HEK293T (cell line): ENCODE results near the gene KRTAP5-7.

Source experiments
- CTCF ChIA-PET: fragments of 350-600 bp; formaldehyde crosslinking; extraction: SDS; loops from one replicate; lab custom pipeline; 2021; ENCODE audit warnings: antibody characterized with exemption, inconsistent platforms; lab: Yijun Ruan, JAX
- POLR2A ChIA-PET: fragments of 350-600 bp; formaldehyde crosslinking; extraction: SDS; loops from one replicate; lab custom pipeline; 2020; ENCODE audit warnings: antibody characterized with exemption, inconsistent platforms; lab: Yijun Ruan, JAX
- DNase-seq: peaks from one replicate; pipeline ENCODE4 v3.0.0; 2012; ENCODE audit warnings: mixed read lengths; ENCODE audit errors: extremely low spot score
- ARNT ChIP-seq: fragments of 450-650 bp; IDR thresholded peaks from 2 replicates; pipeline ENCODE4 v1.6.1; 2017; ENCODE audit warnings: mild to moderate bottlenecking
- BHLHE40 ChIP-seq: fragments of 450-650 bp; IDR thresholded peaks from 2 replicates; pipeline ENCODE4 v1.6.1; 2016; ENCODE audit warnings: mild to moderate bottlenecking, moderate library complexity, borderline replicate concordance
- CTBP1 ChIP-seq: fragments of 450-650 bp; IDR thresholded peaks from 2 replicates; pipeline ENCODE4 v1.6.1; 2016; ENCODE audit warnings: borderline replicate concordance
- ELF4 ChIP-seq: fragments of 450-650 bp; IDR thresholded peaks from 2 replicates; pipeline ENCODE4 v1.6.1; 2017; ENCODE audit warnings: antibody characterized with exemption
- FOXA1 ChIP-seq: fragments of 450-650 bp; IDR thresholded peaks from 2 replicates; pipeline ENCODE4 v1.6.1; 2016; ENCODE audit warnings: mild to moderate bottlenecking
- FOXK2 ChIP-seq: fragments of 450-650 bp; IDR thresholded peaks from 2 replicates; pipeline ENCODE4 v1.6.1; 2016; ENCODE audit warnings: mild to moderate bottlenecking
- FOXM1 ChIP-seq: fragments of 450-650 bp; IDR thresholded peaks from 2 replicates; pipeline ENCODE4 v1.6.1; 2017; ENCODE audit warnings: mild to moderate bottlenecking, borderline replicate concordance
- HDGF ChIP-seq: fragments of 450-650 bp; IDR thresholded peaks from 2 replicates; pipeline ENCODE4 v1.6.1; 2017; ENCODE audit warnings: antibody characterized with exemption, borderline replicate concordance
- L3MBTL2 ChIP-seq: fragments of 450-650 bp; conservative IDR thresholded peaks from 2 replicates; pipeline ENCODE4 v1.6.1; 2016; ENCODE audit warnings: mild to moderate bottlenecking
- LEF1 ChIP-seq: fragments of 450-650 bp; IDR thresholded peaks from 2 replicates; pipeline ENCODE4 v1.6.1; 2017; ENCODE audit warnings: mild to moderate bottlenecking, borderline replicate concordance
- NFRKB ChIP-seq: fragments of 450-650 bp; IDR thresholded peaks from 2 replicates; pipeline ENCODE4 v1.6.1; 2016; ENCODE audit warnings: mild to moderate bottlenecking, moderate library complexity
- PKNOX1 ChIP-seq: fragments of 450-650 bp; IDR thresholded peaks from 2 replicates; pipeline ENCODE4 v1.6.1; 2016
- SP1 ChIP-seq: fragments of 450-650 bp; IDR thresholded peaks from 2 replicates; pipeline ENCODE4 v1.6.1; 2017
- SUZ12 ChIP-seq: fragments of 450-650 bp; IDR thresholded peaks from 2 replicates; pipeline ENCODE4 v1.6.1; 2016; ENCODE audit warnings: mild to moderate bottlenecking
- TARDBP ChIP-seq: fragments of 450-650 bp; IDR thresholded peaks from 2 replicates; pipeline ENCODE4 v1.6.1; 2016
- ZNF384 ChIP-seq: fragments of 450-650 bp; IDR thresholded peaks from 2 replicates; pipeline ENCODE4 v1.6.1; 2016

Gene KRTAP5-7

DNA sequence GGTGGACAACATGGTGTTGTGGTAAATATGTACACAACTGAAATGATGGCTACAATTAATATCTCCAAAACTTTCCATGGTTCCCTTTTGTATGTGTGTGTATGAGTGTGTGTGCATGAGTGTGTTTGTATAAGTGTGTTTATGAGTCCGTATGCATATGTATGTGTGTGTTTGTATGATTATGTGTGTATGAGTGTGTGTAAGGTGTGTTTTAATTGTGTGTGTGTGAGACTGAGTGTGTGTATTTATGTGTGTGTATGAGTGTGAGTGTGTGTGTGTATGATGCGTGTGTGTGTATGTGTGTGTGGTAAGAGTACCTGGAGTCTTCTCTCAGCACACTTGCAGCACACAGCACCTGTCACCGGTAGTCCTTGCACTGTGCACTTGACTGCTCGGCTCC lies 29.0 kb downstream of the KRTAP5-7 start:
- DNase-seq, result no peak
- TF ChIP-seq FOXA1 (no peak), BHLHE40 (no peak), SUZ12 (no peak), FOXK2 (no peak), FOXM1 (no peak), L3MBTL2 (no peak), HDGF (no peak), PKNOX1 (no peak), ELF4 (no peak), NFRKB (no peak), SP1 (no peak), CTBP1 (no peak), ARNT (no peak), ZNF384 (no peak), LEF1 (no peak), TARDBP (no peak)
- ChIA-PET CTCF (no interaction called here), POLR2A (no interaction called here)

DNA sequence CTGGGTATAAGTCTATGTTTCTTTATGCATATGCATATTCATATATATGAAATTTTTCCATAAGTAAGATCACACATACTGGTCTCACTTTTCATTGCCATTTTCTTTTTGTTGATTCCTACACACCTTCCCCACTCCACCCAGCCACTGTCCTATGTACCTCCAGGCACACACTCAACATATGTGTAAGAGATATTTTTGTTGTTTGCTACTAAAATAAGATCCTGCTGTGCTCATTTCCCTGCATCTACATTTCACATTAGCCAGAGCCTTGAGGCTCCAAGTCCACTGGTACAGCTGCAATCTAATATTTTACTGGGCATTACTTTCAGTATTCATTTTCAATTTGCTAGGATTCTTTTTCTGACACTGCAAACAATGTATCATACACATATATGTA lies 30.2 kb downstream of the KRTAP5-7 start:
- no peak for DNase-seq
- POLR2A ChIA-PET, result no interaction called here
- CTCF ChIA-PET, result no interaction called here
- no peak for TF ChIP-seq PKNOX1
- no peak for TF ChIP-seq ARNT
- TF ChIP-seq SUZ12, result no peak
- TF ChIP-seq L3MBTL2, result no peak
- no peak for TF ChIP-seq SP1
- TF ChIP-seq LEF1, result no peak
- TF ChIP-seq HDGF, result no peak
- TF ChIP-seq FOXA1, result no peak
- TF ChIP-seq CTBP1, result no peak
- TF ChIP-seq FOXM1, result no peak
- no peak for TF ChIP-seq NFRKB
- TF ChIP-seq ELF4, result no peak

- CTCF ChIA-PET, result no interaction called here
Measured at GRCh38 chr11:71558996-71559395, 31.9 kb downstream of the KRTAP5-7 start.

DNA sequence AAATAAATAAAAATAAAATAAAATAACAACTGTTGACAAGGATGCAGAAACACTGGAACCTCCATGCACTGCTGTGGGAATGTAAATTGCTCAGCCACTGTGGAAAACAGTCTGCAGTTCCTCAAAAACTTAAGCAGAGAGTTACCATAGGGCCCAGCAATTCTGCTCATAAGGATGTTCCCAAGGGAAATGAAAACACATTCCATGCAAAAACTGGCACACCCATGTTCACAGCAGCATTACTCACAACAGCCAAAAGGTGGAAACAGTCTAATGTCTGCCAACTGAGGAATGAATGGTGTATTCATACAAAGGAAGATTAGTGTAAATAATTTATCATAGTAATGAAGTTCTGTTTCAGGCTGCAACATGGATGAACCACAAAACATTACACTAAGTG lies 35.1 kb downstream of the KRTAP5-7 start:
- TF ChIP-seq TARDBP (no peak), HDGF (no peak), ZNF384 (no peak), SP1 (no peak), CTBP1 (no peak), ELF4 (no peak), FOXM1 (no peak), LEF1 (no peak), L3MBTL2 (no peak), BHLHE40 (no peak), PKNOX1 (no peak), FOXK2 (no peak), FOXA1 (no peak), ARNT (no peak)
- POLR2A ChIA-PET, result no interaction called here
- DNase-seq, result no peak
- CTCF ChIA-PET, result no interaction called here

More at GRCh38 chr11:71558996-71559395, 31.9 kb downstream of the KRTAP5-7 start:
- no peak for DNase-seq
- POLR2A ChIA-PET, result no interaction called here
- TF ChIP-seq BHLHE40 (no peak), HDGF (no peak), NFRKB (no peak), FOXA1 (no peak), ELF4 (no peak), FOXM1 (no peak), PKNOX1 (no peak), LEF1 (no peak), ARNT (no peak), FOXK2 (no peak)

- CTCF ChIA-PET, result interaction anchor here (0.9 to 1.8 kb wide), 2 partner anchors 10 to 17 kb away, joined by 3 to 10 read pairs; no protein-coding TSS in a partner anchor
- TF ChIP-seq ELF4 (no peak), CTBP1 (no peak), ARNT (no peak), NFRKB (no peak), PKNOX1 (0 out of 2 replicates have a peak, but pooled peaks have one; percentile 26)
- DNase-seq, result peak; percentile 67
- POLR2A ChIA-PET, result no interaction called here
Measured at GRCh38 chr11:71563406-71563805, 36.3 kb downstream of the KRTAP5-7 start.
